Right atrium auricular region (tissue), 2 donors: ENCODE measurements around the gene FMO4. TPM values are rescaled to one million over a fixed set of nuclear protein-coding genes. Genes with fewer than 3 reads are reported as not detected.
"Not testable (repeated sequence)": the region's sequence is repeated elsewhere in the genome, so short reads cannot be mapped to it uniquely, and the experiment has no call there.

Source experiments
- DNase-seq: peaks from one replicate; pipeline ENCODE4 v3.0.0-alpha.2; 2019; ENCODE audit warnings: low spot score
- H3K27ac ChIP-seq, 2 donors: fragments of 200-600 bp; sonication (generic); 1 replicate in 1 of 2; 2 replicates in 1 of 2; pipeline ENCODE4 v1.5.1; 2016 to 2019
- H3K27me3 ChIP-seq, 2 donors: fragments of 200-600 bp; sonication (generic); one replicate each; pipeline versions ENCODE4 v1.5.1 to v1.6.0; 2017 to 2019
- H3K36me3 ChIP-seq: fragments of 200-600 bp; sonication (generic); one replicate; pipeline ENCODE4 v1.5.1; 2016
- H3K4me1 ChIP-seq, 2 donors: fragments of 200-600 bp; sonication (generic); one replicate each; pipeline versions ENCODE4 v1.5.1 to v1.6.0; 2017 to 2019
- H3K4me3 ChIP-seq, 2 donors: fragments of 200-600 bp; sonication (generic); 1 replicate in 1 of 2; 2 replicates in 1 of 2; pipeline ENCODE4 v1.5.1; 2017 to 2019; ENCODE audit warnings: mild to moderate bottlenecking in 1 of 2, moderate library complexity in 1 of 2
- H3K9me3 ChIP-seq, 2 donors: fragments of 200-600 bp; sonication (generic); one replicate each; pipeline ENCODE4 v1.5.1; 2019
- total RNA-seq, 2 donors: library from RNA; depleted of rRNA; stranded (reverse); fragments of >200 nt; gene quantifications; one replicate each; pipeline ENCODE4 v1.1.0, GENCODE V29; 2016
- TF ChIP-seq, protein P1 (sequence below), 2 donors: fragments of 200-600 bp; sonication (generic); IDR thresholded peaks; one replicate each; pipeline ENCODE4 v1.5.1; 2019; ENCODE audit warnings: antibody characterized with exemption in 2 of 2

The FMO4 gene
- total RNA-seq, 2 donors from 2014 or later: 6.9 to 11.8 TPM

DNA sequence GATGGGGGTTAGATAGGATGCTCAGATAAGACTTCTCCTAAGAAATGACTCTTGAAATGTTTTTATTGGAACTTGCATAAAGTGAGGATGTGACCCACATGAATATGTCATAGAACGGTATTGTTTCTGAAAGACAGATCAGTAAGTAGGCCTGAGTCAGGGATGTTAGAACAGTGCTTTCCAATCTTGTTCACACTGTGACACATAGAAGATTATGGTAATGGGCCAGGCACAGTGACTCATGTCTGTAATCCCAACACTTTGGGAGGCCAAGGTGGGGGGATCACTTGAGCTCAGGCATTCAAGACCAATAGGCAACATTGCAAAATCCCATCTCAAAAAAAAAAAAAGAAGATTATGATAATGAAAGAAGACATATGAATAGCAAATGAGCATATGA is 32.9 kb downstream of the FMO4 start:
- no peaks in the 10 kb centered on the region for H3K27me3 ChIP-seq
- H3K4me3 ChIP-seq: no peak overlapping the region
- no peaks in the 10 kb centered on the region for H3K9me3 ChIP-seq
- H3K27ac ChIP-seq: no peak overlapping the region
- no peak for DNase-seq
- TF ChIP-seq, protein P1, sequence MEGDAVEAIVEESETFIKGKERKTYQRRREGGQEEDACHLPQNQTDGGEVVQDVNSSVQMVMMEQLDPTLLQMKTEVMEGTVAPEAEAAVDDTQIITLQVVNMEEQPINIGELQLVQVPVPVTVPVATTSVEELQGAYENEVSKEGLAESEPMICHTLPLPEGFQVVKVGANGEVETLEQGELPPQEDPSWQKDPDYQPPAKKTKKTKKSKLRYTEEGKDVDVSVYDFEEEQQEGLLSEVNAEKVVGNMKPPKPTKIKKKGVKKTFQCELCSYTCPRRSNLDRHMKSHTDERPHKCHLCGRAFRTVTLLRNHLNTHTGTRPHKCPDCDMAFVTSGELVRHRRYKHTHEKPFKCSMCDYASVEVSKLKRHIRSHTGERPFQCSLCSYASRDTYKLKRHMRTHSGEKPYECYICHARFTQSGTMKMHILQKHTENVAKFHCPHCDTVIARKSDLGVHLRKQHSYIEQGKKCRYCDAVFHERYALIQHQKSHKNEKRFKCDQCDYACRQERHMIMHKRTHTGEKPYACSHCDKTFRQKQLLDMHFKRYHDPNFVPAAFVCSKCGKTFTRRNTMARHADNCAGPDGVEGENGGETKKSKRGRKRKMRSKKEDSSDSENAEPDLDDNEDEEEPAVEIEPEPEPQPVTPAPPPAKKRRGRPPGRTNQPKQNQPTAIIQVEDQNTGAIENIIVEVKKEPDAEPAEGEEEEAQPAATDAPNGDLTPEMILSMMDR (IDR thresholded peaks at IDR 0.05): no peak
- no peaks in the 10 kb centered on the region for H3K36me3 ChIP-seq
- no peaks in the 10 kb centered on the region for H3K4me1 ChIP-seq

DNA sequence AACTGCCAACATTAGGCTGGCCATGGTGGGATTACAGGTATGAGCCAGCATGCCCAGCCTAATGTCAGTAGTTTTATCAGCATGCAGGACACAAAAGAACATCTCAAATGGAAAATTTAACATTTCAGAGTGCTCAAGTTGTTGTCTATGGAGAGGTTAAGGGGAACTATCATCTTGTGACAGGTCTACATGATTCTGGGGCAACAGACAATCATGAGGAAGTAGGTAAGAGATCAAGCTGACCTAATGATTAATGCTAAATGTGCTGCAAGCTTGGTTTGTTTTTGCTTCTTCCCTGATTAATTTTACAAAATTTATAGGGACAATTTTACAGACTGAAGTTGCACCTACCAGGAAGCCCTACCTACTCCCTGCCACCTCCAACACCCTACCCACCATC is 36.6 kb downstream of the FMO4 start:
- Histone ChIP-seq H3K36me3 (no peaks in the 10 kb centered on the region), H3K9me3 (no peaks in the 10 kb centered on the region), H3K27me3 (no peaks in the 10 kb centered on the region), H3K4me1 (no peaks in the 10 kb centered on the region), H3K27ac (no peak overlapping the region), H3K4me3 (no peak overlapping the region)
- TF ChIP-seq, protein P1 (IDR thresholded peaks at IDR 0.05): no peak
- DNase-seq: no peak

DNA sequence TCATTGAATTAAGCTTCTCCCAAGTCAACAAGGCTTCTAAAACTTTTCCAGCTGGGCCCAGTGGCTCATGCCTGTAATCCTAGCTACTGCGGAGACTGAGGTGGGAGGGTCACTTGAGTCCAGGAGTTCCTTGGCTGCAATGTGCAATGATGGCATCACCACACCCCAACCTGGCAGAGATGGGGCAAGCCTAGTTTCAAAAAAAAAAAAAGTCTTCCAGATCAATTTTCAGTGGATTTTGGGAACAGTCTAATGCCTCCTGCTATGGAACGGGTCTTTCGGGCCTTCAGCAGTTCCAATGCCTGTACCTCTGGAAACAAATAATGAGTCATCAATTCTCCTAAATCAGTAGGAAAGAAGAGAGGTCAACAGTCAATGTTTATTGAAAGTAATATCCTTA is 38.0 kb downstream of the FMO4 start:
- no peaks in the 10 kb centered on the region for H3K9me3 ChIP-seq

DNA sequence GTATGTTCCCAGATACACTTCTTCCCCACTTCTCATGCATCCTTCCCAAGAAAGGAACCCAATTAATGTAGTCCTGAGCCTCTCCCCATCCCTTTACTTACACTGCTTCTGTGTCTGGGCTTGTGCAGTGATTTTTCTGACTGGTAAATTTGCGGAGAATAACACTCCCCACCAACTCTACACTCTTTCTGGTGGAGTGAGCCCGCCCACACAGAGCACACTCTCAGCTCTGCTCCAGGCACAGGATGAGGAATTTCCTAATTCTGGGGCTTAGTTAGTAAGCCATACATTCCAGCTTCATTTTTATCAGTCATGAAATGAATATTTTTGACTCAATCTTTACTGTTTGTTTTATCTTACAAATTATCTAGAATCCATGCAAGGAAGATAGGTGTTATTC is 38.6 kb downstream of the FMO4 start:
- no peak for DNase-seq
- Histone ChIP-seq H3K4me3 (no peak overlapping the region), H3K27ac (no peak overlapping the region), H3K27me3 (no peaks in the 10 kb centered on the region), H3K4me1 (no peaks in the 10 kb centered on the region), H3K9me3 (no peaks in the 10 kb centered on the region), H3K36me3 (no peaks in the 10 kb centered on the region)
- TF ChIP-seq, protein P1 (IDR thresholded peaks at IDR 0.05): no peak

More for the DNA sequence above, 38.0 kb downstream of the FMO4 start:
- Histone ChIP-seq H3K27me3 (no peaks in the 10 kb centered on the region), H3K4me1 (no peaks in the 10 kb centered on the region), H3K4me3 (no peak overlapping the region), H3K27ac (no peak overlapping the region), H3K36me3 (no peaks in the 10 kb centered on the region)
- no peak for DNase-seq
- TF ChIP-seq, protein P1 (IDR thresholded peaks at IDR 0.05): no peak

DNA sequence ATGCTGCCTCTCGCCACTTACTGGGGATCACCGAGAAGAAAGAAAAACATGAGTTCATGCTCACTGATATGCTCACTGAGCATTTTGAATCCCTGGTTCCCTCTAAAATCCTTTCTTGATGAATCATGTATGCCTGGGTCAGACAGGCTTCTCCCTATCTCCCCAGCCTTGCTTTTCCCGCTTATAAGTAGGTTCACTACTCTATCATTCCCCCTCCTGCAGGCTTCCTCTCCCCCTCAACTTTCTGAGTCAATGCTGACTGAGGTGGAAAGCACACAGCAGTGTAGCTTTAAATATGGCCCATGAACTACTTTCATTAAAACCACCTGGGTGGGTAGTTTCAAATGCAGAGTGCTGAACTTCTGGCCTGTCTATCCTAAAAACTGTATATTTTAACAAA is 41.7 kb downstream of the FMO4 start:
- H3K27ac ChIP-seq: no peak overlapping the region
- TF ChIP-seq, protein P1 (IDR thresholded peaks at IDR 0.05): no peak
- H3K36me3 ChIP-seq: no peaks in the 10 kb centered on the region
- H3K4me3 ChIP-seq: no peak overlapping the region
- no peak for DNase-seq
- H3K4me1 ChIP-seq: no peaks in the 10 kb centered on the region
- H3K9me3 ChIP-seq: no peaks in the 10 kb centered on the region
- H3K27me3 ChIP-seq: no peaks in the 10 kb centered on the region

DNA sequence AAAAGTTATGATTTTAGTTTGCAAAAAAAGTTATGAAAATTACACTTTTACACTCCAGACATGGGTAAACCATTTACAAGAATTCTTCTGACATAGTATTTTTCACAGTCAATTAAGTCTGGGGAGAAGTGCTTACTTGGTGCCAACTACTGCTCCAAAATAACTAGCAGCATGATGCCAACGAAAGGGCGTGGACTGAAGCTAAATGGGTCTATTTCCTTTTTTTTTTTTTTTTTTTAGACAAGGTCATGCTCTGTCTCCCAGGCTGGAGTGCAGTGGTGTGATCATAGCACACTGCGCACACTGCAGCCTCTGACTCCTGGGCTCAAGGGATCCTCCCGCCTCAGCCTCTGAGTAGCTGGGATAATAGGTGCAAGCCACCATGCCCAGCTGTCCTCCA is 43.2 kb downstream of the FMO4 start:
- Histone ChIP-seq H3K27ac (no peak overlapping the region), H3K4me3 (no peak overlapping the region), H3K9me3 (peaks cover 0 to under 1% of the 10 kb centered on the region in 2 donors), H3K27me3 (no peaks in the 10 kb centered on the region), H3K4me1 (no peaks in the 10 kb centered on the region), H3K36me3 (no peaks in the 10 kb centered on the region)
- no peak for DNase-seq
- TF ChIP-seq, protein P1 (IDR thresholded peaks at IDR 0.05): no peak

DNA sequence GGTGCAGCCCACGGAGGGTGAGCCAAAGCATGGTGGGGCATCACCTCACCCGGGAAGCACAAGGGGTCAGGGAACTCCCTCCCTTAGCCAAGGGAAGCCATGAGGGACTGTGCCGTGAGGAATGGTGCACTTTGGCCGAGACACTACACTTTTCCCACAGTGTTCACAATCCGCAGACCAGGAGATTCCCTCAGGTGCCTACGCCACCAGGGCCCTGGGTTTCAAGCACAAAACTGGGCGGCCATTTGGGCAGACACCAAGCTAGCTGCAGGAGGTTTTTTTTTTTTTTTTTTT is 45.3 kb downstream of the FMO4 start:
- H3K27ac ChIP-seq, H3K4me1 ChIP-seq, H3K27me3 ChIP-seq, DNase-seq, H3K4me3 ChIP-seq, H3K36me3 ChIP-seq: not testable (repeated sequence)
- H3K9me3 ChIP-seq: peaks cover 0 to 11% of the 10 kb centered on the region in 2 donors

DNA sequence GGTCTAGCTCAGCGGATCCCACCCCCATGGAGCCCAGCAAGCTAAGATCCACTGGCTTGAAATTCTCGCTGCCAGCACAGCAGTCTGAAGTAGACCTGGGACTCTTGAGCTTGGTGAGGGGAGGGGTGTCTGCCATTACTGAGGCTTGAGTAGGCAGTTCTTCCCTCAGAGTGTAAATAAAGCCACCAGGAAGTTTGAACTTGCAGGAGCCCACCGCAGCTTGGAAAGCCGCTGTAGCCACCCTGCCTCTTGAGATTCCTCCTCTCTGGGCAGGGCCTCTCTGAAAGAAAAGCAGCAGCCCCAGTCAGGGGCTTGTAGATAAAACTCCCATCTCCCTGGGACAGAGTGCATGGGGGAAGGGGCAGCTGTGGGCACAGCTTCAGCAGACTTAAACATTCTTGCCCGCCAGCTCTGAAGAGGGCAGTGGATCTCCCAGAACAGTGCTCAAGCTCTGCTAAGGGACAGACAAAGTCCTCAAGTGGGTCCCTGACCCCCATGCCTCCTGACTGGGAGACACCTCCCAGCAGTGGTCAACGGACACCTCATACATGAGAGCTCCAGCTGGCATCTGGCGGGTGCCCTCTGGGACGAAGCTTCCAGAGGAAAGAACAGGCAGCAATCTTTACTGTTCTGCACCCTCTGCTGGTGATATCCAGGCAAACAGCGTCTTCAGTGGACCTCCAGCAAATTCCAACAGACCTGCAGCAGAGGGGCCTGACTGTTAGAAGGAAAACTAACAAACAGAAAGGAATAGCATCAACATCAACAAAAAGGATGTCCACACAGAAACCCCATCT is 45.9 kb downstream of the FMO4 start:
- not testable (repeated sequence) for DNase-seq, H3K27me3 ChIP-seq, H3K27ac ChIP-seq, H3K4me3 ChIP-seq, H3K4me1 ChIP-seq, H3K36me3 ChIP-seq
- H3K9me3 ChIP-seq: peaks cover 0 to 13% of the 10 kb centered on the region in 2 donors
